Nephron (organoid): ENCODE data around the gene KRT28.
A peak's percentile ranks its signal among the peaks of the same experiment; 100 is the strongest.

Experiments
- H3K27ac Mint-ChIP-seq, 3 experiments: 2 replicates each; pipeline ENCODE4 v1.8.0; 2020; ENCODE audit warnings: mixed read lengths in 3 of 3, mild to moderate bottlenecking in 2 of 3, moderate library complexity in 1 of 3
- H3K27me3 Mint-ChIP-seq: 2 replicates; pipeline ENCODE4 v1.8.0; 2021; ENCODE audit warnings: low read depth, mild to moderate bottlenecking, moderate library complexity, mixed read lengths
- H3K36me3 Mint-ChIP-seq: 2 replicates; pipeline ENCODE4 v1.8.0; 2020; ENCODE audit warnings: low read depth, mixed read lengths
- H3K4me1 Mint-ChIP-seq: 2 replicates; pipeline ENCODE4 v1.8.0; 2020; ENCODE audit warnings: mixed read lengths
- H3K4me3 Mint-ChIP-seq, 3 experiments: 2 replicates each; pipeline ENCODE4 v1.8.0; 2020; ENCODE audit warnings: mild to moderate bottlenecking in 3 of 3, mixed read lengths in 3 of 3, moderate library complexity in 2 of 3
- H3K9me3 Mint-ChIP-seq: 2 replicates; pipeline ENCODE4 v1.8.0; 2020; ENCODE audit warnings: mixed read lengths
- CTCF ChIP-seq, 3 experiments: fragments of 200-600 bp; sonication (generic); IDR thresholded peaks; one replicate each; pipeline ENCODE4 v1.5.0; 2021; ENCODE audit warnings: antibody characterized with exemption in 3 of 3; ENCODE audit not compliant: unreplicated experiment in 3 of 3

KRT28 gene

GRCh38 chr17:40799859-40800258, at the start of gene KRT28:
Gene KRT28, minus strand, starts transcription at chr17:40799959. Its CDS starts 66 bp downstream, at chr17:40799893.
- H3K9me3 Mint-ChIP-seq, result no peaks in the 10 kb centered on the region
- no peak for TF ChIP-seq CTCF (IDR thresholded peaks at IDR 0.05; ENCODE audit: unreplicated experiment in 3 of 3)
- peaks cover 38% of the 10 kb centered on the region for H3K27me3 Mint-ChIP-seq
- no peak within 1 kb of the TSS for H3K27ac Mint-ChIP-seq
- H3K36me3 Mint-ChIP-seq, result no peaks in the 10 kb centered on the region
- H3K4me3 Mint-ChIP-seq, result no peak within 1 kb of the TSS
- H3K4me1 Mint-ChIP-seq, result no peaks in the 10 kb centered on the region

GRCh38 chr17:40848583-40849235, 49.0 kb upstream of the KRT28 start:
- Mint-ChIP-seq H3K27me3 (peaks cover 8% of the 10 kb centered on the region), H3K27ac (no peak overlapping the region), H3K4me1 (no peaks in the 10 kb centered on the region), H3K9me3 (no peaks in the 10 kb centered on the region), H3K36me3 (no peaks in the 10 kb centered on the region), H3K4me3 (no peak overlapping the region)
- TF ChIP-seq CTCF (IDR thresholded peaks at IDR 0.05; ENCODE audit: unreplicated experiment in 3 of 3), result no peak

GRCh38 chr17:40846515-40847144, 46.9 kb upstream of the KRT28 start:
- TF ChIP-seq CTCF (IDR thresholded peaks at IDR 0.05; ENCODE audit: unreplicated experiment in 3 of 3), result no peak
- Mint-ChIP-seq H3K4me1 (no peaks in the 10 kb centered on the region), H3K27ac (no peak overlapping the region), H3K9me3 (no peaks in the 10 kb centered on the region), H3K27me3 (peaks cover 8% of the 10 kb centered on the region), H3K36me3 (no peaks in the 10 kb centered on the region), H3K4me3 (no peak overlapping the region)

GRCh38 chr17:40844671-40845107, 44.9 kb upstream of the KRT28 start:
- TF ChIP-seq CTCF (IDR thresholded peaks at IDR 0.05; ENCODE audit: unreplicated experiment in 3 of 3), result no peak
- Mint-ChIP-seq H3K9me3 (no peaks in the 10 kb centered on the region), H3K4me3 (no peak overlapping the region), H3K4me1 (peaks cover 6% of the 10 kb centered on the region), H3K27ac (no peak overlapping the region), H3K36me3 (no peaks in the 10 kb centered on the region), H3K27me3 (peaks cover 8% of the 10 kb centered on the region)

GRCh38 chr17:40843242-40843641, 43.5 kb upstream of the KRT28 start:
- TF ChIP-seq CTCF (IDR thresholded peaks at IDR 0.05; ENCODE audit: unreplicated experiment in 3 of 3), result no peak
- H3K4me3 Mint-ChIP-seq, result no peak overlapping the region
- H3K9me3 Mint-ChIP-seq, result no peaks in the 10 kb centered on the region
- H3K27ac Mint-ChIP-seq, result no peak overlapping the region
- peaks cover 6% of the 10 kb centered on the region for H3K4me1 Mint-ChIP-seq
- no peaks in the 10 kb centered on the region for H3K36me3 Mint-ChIP-seq
- H3K27me3 Mint-ChIP-seq, result peaks cover 8% of the 10 kb centered on the region

GRCh38 chr17:40841246-40841645, 41.5 kb upstream of the KRT28 start:
- Mint-ChIP-seq H3K4me3 (no peak overlapping the region), H3K9me3 (no peaks in the 10 kb centered on the region), H3K4me1 (peaks cover 6% of the 10 kb centered on the region), H3K27ac (peak overlapping the region; percentile 28 to 57 (median 46)), H3K36me3 (no peaks in the 10 kb centered on the region), H3K27me3 (peaks cover 8% of the 10 kb centered on the region)
- TF ChIP-seq CTCF (IDR thresholded peaks at IDR 0.05; ENCODE audit: unreplicated experiment in 3 of 3), result no peak
